ENCODE measurements around the gene RALGAPA2. TPM values are rescaled to one million over a fixed set of nuclear protein-coding genes. Genes with fewer than 3 reads are reported as not detected.
A peak's percentile ranks its signal among the peaks of the same experiment; 100 is the strongest.

Gene RALGAPA2
- polyA plus RNA-seq, 1 donor from 2014 or later, result 21.8 TPM

DNA sequence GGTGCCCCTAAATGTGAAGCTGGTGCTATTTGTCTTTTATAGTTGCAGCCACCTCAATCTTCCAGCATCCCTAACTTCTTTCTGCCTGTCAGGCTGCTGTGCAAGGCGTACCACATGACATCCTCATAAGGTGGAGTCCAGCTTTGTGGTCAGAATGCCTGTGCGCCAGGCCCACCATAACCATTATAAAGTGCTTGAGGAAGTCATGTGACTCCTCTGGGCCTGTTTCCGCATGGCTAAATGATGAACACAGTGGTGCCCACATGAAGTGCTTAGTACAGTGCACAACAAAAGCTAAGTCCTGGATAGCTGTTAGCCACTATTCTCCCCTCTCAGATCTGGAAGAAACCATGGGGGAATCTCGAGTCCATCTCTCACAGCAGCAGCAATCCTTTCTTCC is 268.9 kb downstream of the RALGAPA2 start:
- Histone ChIP-seq H3K4me2 (ENCODE audit: low read length) (no peak overlapping the region), H3K27me3 (ENCODE audit: insufficient read depth, low read depth, low read length) (no peaks in the 10 kb centered on the region), H3K36me3 (ENCODE audit: insufficient read depth, low read length) (no peaks in the 10 kb centered on the region), H2AFZ (ENCODE audit: low read depth, low read length) (no peak overlapping the region), H3K4me3 (ENCODE audit: low read length) (no peak overlapping the region), H4K20me1 (ENCODE audit: insufficient read depth) (no peaks in the 10 kb centered on the region), H3F3A (ENCODE audit: insufficient read depth, low read length, poor library complexity, severe bottlenecking) (no peaks in the 10 kb centered on the region), H3K27ac (ENCODE audit: low read length) (no peak overlapping the region), H3K9ac (ENCODE audit: low read length) (no peak overlapping the region), H3K79me2 (replicated peaks; ENCODE audit: insufficient read depth, low read length) (no peaks in the 10 kb centered on the region), H3K9me2 (ENCODE audit: insufficient read depth, low read length) (no peaks in the 10 kb centered on the region), H3K9me3 (ENCODE audit: low read length) (no peaks in the 10 kb centered on the region)
- no peak for TF ChIP-seq POLR2AphosphoS5 (IDR thresholded peaks at IDR 0.05)
- TF ChIP-seq RAD21 (conservative IDR thresholded peaks at IDR 0.05), result no peak
- no peak for TF ChIP-seq EP300 (conservative IDR thresholded peaks at IDR 0.05; ENCODE audit: poor library complexity, severe bottlenecking)
- TF ChIP-seq SMC3 (conservative IDR thresholded peaks at IDR 0.05; ENCODE audit: poor library complexity), result no peak
- TF ChIP-seq MXI1 (conservative IDR thresholded peaks at IDR 0.05; ENCODE audit: poor library complexity, severe bottlenecking), result no peak
- TF ChIP-seq, protein P1, sequence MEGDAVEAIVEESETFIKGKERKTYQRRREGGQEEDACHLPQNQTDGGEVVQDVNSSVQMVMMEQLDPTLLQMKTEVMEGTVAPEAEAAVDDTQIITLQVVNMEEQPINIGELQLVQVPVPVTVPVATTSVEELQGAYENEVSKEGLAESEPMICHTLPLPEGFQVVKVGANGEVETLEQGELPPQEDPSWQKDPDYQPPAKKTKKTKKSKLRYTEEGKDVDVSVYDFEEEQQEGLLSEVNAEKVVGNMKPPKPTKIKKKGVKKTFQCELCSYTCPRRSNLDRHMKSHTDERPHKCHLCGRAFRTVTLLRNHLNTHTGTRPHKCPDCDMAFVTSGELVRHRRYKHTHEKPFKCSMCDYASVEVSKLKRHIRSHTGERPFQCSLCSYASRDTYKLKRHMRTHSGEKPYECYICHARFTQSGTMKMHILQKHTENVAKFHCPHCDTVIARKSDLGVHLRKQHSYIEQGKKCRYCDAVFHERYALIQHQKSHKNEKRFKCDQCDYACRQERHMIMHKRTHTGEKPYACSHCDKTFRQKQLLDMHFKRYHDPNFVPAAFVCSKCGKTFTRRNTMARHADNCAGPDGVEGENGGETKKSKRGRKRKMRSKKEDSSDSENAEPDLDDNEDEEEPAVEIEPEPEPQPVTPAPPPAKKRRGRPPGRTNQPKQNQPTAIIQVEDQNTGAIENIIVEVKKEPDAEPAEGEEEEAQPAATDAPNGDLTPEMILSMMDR (IDR thresholded peaks at IDR 0.05; ENCODE audit: poor library complexity, severe bottlenecking), result no peak
- TF ChIP-seq, protein P2, sequence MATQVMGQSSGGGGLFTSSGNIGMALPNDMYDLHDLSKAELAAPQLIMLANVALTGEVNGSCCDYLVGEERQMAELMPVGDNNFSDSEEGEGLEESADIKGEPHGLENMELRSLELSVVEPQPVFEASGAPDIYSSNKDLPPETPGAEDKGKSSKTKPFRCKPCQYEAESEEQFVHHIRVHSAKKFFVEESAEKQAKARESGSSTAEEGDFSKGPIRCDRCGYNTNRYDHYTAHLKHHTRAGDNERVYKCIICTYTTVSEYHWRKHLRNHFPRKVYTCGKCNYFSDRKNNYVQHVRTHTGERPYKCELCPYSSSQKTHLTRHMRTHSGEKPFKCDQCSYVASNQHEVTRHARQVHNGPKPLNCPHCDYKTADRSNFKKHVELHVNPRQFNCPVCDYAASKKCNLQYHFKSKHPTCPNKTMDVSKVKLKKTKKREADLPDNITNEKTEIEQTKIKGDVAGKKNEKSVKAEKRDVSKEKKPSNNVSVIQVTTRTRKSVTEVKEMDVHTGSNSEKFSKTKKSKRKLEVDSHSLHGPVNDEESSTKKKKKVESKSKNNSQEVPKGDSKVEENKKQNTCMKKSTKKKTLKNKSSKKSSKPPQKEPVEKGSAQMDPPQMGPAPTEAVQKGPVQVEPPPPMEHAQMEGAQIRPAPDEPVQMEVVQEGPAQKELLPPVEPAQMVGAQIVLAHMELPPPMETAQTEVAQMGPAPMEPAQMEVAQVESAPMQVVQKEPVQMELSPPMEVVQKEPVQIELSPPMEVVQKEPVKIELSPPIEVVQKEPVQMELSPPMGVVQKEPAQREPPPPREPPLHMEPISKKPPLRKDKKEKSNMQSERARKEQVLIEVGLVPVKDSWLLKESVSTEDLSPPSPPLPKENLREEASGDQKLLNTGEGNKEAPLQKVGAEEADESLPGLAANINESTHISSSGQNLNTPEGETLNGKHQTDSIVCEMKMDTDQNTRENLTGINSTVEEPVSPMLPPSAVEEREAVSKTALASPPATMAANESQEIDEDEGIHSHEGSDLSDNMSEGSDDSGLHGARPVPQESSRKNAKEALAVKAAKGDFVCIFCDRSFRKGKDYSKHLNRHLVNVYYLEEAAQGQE (IDR thresholded peaks at IDR 0.05; ENCODE audit: borderline replicate concordance), result no peak
- TF ChIP-seq TAF1 (IDR thresholded peaks at IDR 0.05; ENCODE audit: low read depth), result no peak

DNA sequence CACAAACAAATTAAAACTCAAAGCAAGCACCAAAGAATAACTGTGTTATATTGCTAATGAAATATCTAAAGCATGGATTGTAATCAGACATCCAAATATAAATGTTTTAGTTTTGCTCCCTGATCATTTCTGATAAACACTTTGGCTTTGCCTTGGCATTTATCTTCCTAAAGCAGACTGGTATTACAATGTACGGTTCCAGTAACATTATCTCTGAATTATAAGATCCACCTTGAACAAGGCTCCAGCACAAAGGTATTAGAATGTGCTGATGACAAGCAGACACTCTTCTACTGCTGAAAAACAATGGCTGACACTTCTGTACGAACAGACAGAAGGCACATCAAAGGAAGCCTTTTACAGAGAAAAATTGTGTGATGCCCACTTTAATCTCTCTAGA is 270.0 kb downstream of the RALGAPA2 start:
- Histone ChIP-seq H3K36me3 (ENCODE audit: insufficient read depth, low read length) (no peaks in the 10 kb centered on the region), H3K9ac (ENCODE audit: low read length) (no peak overlapping the region), H3F3A (ENCODE audit: insufficient read depth, low read length, poor library complexity, severe bottlenecking) (no peaks in the 10 kb centered on the region), H3K4me3 (ENCODE audit: low read length) (no peak overlapping the region), H2AFZ (ENCODE audit: low read depth, low read length) (no peak overlapping the region), H3K4me2 (ENCODE audit: low read length) (no peak overlapping the region), H3K27me3 (ENCODE audit: insufficient read depth, low read depth, low read length) (no peaks in the 10 kb centered on the region), H3K79me2 (replicated peaks; ENCODE audit: insufficient read depth, low read length) (no peaks in the 10 kb centered on the region), H3K9me2 (ENCODE audit: insufficient read depth, low read length) (no peaks in the 10 kb centered on the region), H3K9me3 (ENCODE audit: low read length) (no peaks in the 10 kb centered on the region), H4K20me1 (ENCODE audit: insufficient read depth) (no peaks in the 10 kb centered on the region), H3K27ac (ENCODE audit: low read length) (peak overlapping the region; percentile 28)
- TF ChIP-seq RAD21 (conservative IDR thresholded peaks at IDR 0.05), result no peak
- TF ChIP-seq, protein P1 (IDR thresholded peaks at IDR 0.05; ENCODE audit: poor library complexity, severe bottlenecking), result no peak
- no peak for TF ChIP-seq MXI1 (conservative IDR thresholded peaks at IDR 0.05; ENCODE audit: poor library complexity, severe bottlenecking)
- no peak for TF ChIP-seq TAF1 (IDR thresholded peaks at IDR 0.05; ENCODE audit: low read depth)
- TF ChIP-seq EZH2 (IDR thresholded peaks at IDR 0.05; ENCODE audit: borderline replicate concordance, insufficient read depth, low read length, poor library complexity, severe bottlenecking), result no peak
- TF ChIP-seq EP300 (conservative IDR thresholded peaks at IDR 0.05; ENCODE audit: poor library complexity, severe bottlenecking), result no peak
- TF ChIP-seq, protein P2 (IDR thresholded peaks at IDR 0.05; ENCODE audit: borderline replicate concordance), result no peak
- TF ChIP-seq SMC3 (conservative IDR thresholded peaks at IDR 0.05; ENCODE audit: poor library complexity), result no peak
- no peak for TF ChIP-seq POLR2AphosphoS5 (IDR thresholded peaks at IDR 0.05)

Data from neural cell (in vitro differentiated cells).